Measurements from ENCODE around the gene NUP50.
A peak's percentile ranks its signal among the peaks of the same experiment; 100 is the strongest.

The NUP50 gene

GRCh38 chr22:45163451-45164269 is at the start of gene NUP50:
Gene NUP50, plus strand, starts transcription at chr22:45163925. Its CDS starts 4,253 bp downstream, at chr22:45168178.
- DNase-seq = peak; percentile 69

- no peak for DNase-seq
Observed at GRCh38 chr22:45120440-45120839, 43.3 kb upstream of the NUP50 start.

- no peak for DNase-seq
Observed at GRCh38 chr22:45120931-45121330, 42.8 kb upstream of the NUP50 start.

- no peak for DNase-seq
Observed at GRCh38 chr22:45124176-45124847, 39.4 kb upstream of the NUP50 start.

- no peak for DNase-seq
Observed at GRCh38 chr22:45125188-45125587, 38.5 kb upstream of the NUP50 start.

GRCh38 chr22:45127866-45128265 is 35.9 kb upstream of the NUP50 start:
- no peak for DNase-seq

- DNase-seq = no peak
Observed at GRCh38 chr22:45129703-45130524, 33.8 kb upstream of the NUP50 start.

GRCh38 chr22:45130891-45131290 is 32.8 kb upstream of the NUP50 start:
- DNase-seq = no peak

GRCh38 chr22:45131749-45132148 is 32.0 kb upstream of the NUP50 start:
- no peak for DNase-seq

GRCh38 chr22:45134313-45134712 is 29.4 kb upstream of the NUP50 start:
- DNase-seq = no peak

- no peak for DNase-seq
Observed at GRCh38 chr22:45136594-45136993, 27.1 kb upstream of the NUP50 start.

- no peak for DNase-seq
Observed at GRCh38 chr22:45139693-45140092, 24.0 kb upstream of the NUP50 start.

GRCh38 chr22:45142376-45142775 is 21.3 kb upstream of the NUP50 start:
- no peak for DNase-seq

GRCh38 chr22:45144916-45145315 is 18.8 kb upstream of the NUP50 start:
- DNase-seq = no peak

- no peak for DNase-seq
Observed at GRCh38 chr22:45149671-45150070, 14.1 kb upstream of the NUP50 start.

- DNase-seq = no peak
Observed at GRCh38 chr22:45150139-45150538, 13.6 kb upstream of the NUP50 start.

GRCh38 chr22:45151503-45151902 is 12.2 kb upstream of the NUP50 start:
- no peak for DNase-seq

GRCh38 chr22:45154383-45154782 is 9.3 kb upstream of the NUP50 start:
- no peak for DNase-seq

- no peak for DNase-seq
Observed at GRCh38 chr22:45155050-45155840, 8.5 kb upstream of the NUP50 start.

- no peak for DNase-seq
Observed at GRCh38 chr22:45157907-45158306, 5.8 kb upstream of the NUP50 start.

- no peak for DNase-seq
Observed at GRCh38 chr22:45159652-45160462, 3.9 kb upstream of the NUP50 start.

- DNase-seq = no peak
Observed at GRCh38 chr22:45162531-45162930, 1.2 kb upstream of the NUP50 start.
